Osteoblast (primary cell): ENCODE data around the gene PDLIM5. TPM values are rescaled to one million over a fixed set of nuclear protein-coding genes. Genes with fewer than 3 reads are reported as not detected.

Source experiments
- DNase-seq: peaks from one replicate; pipeline ENCODE4 v3.0.0; 2011; ENCODE audit warnings: low spot score, mixed read lengths; ENCODE audit not compliant: insufficient read length; ENCODE audit errors: missing footprints
- H2AFZ ChIP-seq: 2 replicates; pipeline ENCODE4 v1.6.0; 2011; ENCODE audit warnings: mild to moderate bottlenecking, low read length
- H3K27ac ChIP-seq: 2 replicates; pipeline ENCODE4 v1.5.1; 2011; ENCODE audit warnings: mild to moderate bottlenecking, low read depth, low read length, moderate library complexity
- H3K27me3 ChIP-seq: 2 replicates; pipeline ENCODE4 v1.6.0; 2012; ENCODE audit warnings: mild to moderate bottlenecking, control low read depth, inconsistent platforms, low read length, moderate library complexity; ENCODE audit not compliant: insufficient read depth
- H3K36me3 ChIP-seq: 2 replicates; pipeline ENCODE4 v1.5.1; 2011; ENCODE audit warnings: mild to moderate bottlenecking, low read length, control low read depth, moderate library complexity; ENCODE audit not compliant: insufficient read depth
- H3K4me1 ChIP-seq: 2 replicates; pipeline ENCODE4 v1.5.1; 2011; ENCODE audit warnings: mild to moderate bottlenecking, low read length, control low read depth, moderate library complexity; ENCODE audit not compliant: insufficient read depth
- H3K4me2 ChIP-seq: 2 replicates; pipeline ENCODE4 v1.6.0; 2011; ENCODE audit warnings: mild to moderate bottlenecking, low read length; ENCODE audit not compliant: insufficient read depth
- H3K4me3 ChIP-seq: fragments of 200-600 bp; sonication (generic); 3 replicates; pipeline ENCODE4 v1.5.1; 2012; ENCODE audit warnings: mild to moderate bottlenecking, low read length, inconsistent platforms; ENCODE audit not compliant: insufficient read depth
- H3K79me2 ChIP-seq: 2 replicates; pipeline ENCODE4 v1.6.0; 2012; ENCODE audit warnings: mild to moderate bottlenecking, low read length, control low read depth, inconsistent platforms; ENCODE audit not compliant: insufficient read depth
- H3K9me3 ChIP-seq: 2 replicates; pipeline ENCODE4 v1.5.1; 2011; ENCODE audit warnings: low read depth, low read length, control low read depth
- H4K20me1 ChIP-seq: 2 replicates; pipeline ENCODE4 v1.6.0; 2012; ENCODE audit warnings: mild to moderate bottlenecking, low read length, control low read depth; ENCODE audit not compliant: insufficient read depth
- total RNA-seq: library from RNA; depleted of rRNA; stranded (reverse); fragments of >200 nt; gene quantifications from 2 replicates; pipeline ENCODE4 v1.2.3, GENCODE V29; 2012
- TF ChIP-seq, protein P1 (sequence below): IDR thresholded peaks from 2 replicates; pipeline ENCODE4 v1.5.1; 2011; ENCODE audit warnings: mild to moderate bottlenecking, low read depth, low read length, moderate library complexity; ENCODE audit errors: extremely low read depth

Gene PDLIM5
- total RNA-seq, 1 donor: 312 TPM

DNA sequence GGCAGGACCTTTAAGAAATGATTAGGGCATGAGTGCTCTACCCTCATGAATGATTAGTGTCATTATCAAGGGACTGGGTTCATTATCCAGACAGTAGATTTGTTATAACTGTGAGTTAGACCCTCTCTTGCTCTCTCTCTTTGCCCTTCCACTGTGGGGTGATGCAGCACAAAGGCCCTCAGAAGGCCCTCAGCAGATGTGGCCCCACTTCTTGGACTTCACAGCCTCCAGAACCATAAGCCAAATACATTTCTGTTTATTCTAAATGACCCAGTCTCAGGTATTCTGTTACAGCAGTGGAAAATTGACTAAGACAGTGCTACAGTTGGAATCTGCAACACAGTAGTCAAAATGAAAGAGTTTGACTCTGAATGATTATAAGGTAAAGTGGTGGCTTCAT is 17.2 kb upstream of the PDLIM5 start:
- Histone ChIP-seq H3K36me3 (no peaks in the 10 kb centered on the region), H3K4me2 (no peak overlapping the region), H2AFZ (no peak overlapping the region), H3K27ac (no peak overlapping the region), H3K9me3 (no peaks in the 10 kb centered on the region), H3K4me3 (no peak overlapping the region), H4K20me1 (no peaks in the 10 kb centered on the region), H3K79me2 (no peaks in the 10 kb centered on the region), H3K27me3 (no peaks in the 10 kb centered on the region), H3K4me1 (no peaks in the 10 kb centered on the region)
- TF ChIP-seq, protein P1, sequence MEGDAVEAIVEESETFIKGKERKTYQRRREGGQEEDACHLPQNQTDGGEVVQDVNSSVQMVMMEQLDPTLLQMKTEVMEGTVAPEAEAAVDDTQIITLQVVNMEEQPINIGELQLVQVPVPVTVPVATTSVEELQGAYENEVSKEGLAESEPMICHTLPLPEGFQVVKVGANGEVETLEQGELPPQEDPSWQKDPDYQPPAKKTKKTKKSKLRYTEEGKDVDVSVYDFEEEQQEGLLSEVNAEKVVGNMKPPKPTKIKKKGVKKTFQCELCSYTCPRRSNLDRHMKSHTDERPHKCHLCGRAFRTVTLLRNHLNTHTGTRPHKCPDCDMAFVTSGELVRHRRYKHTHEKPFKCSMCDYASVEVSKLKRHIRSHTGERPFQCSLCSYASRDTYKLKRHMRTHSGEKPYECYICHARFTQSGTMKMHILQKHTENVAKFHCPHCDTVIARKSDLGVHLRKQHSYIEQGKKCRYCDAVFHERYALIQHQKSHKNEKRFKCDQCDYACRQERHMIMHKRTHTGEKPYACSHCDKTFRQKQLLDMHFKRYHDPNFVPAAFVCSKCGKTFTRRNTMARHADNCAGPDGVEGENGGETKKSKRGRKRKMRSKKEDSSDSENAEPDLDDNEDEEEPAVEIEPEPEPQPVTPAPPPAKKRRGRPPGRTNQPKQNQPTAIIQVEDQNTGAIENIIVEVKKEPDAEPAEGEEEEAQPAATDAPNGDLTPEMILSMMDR: no peak
- DNase-seq: no peak

- DNase-seq: no peak
- Histone ChIP-seq H3K4me2 (no peak overlapping the region), H3K27me3 (no peaks in the 10 kb centered on the region), H3K4me1 (no peaks in the 10 kb centered on the region), H3K9me3 (no peaks in the 10 kb centered on the region), H4K20me1 (no peaks in the 10 kb centered on the region), H3K4me3 (no peak overlapping the region), H3K27ac (no peak overlapping the region), H3K79me2 (no peaks in the 10 kb centered on the region), H3K36me3 (no peaks in the 10 kb centered on the region), H2AFZ (no peak overlapping the region)
- TF ChIP-seq, protein P1: no peak
Observed at GRCh38 chr4:94435874-94436273, 15.9 kb upstream of the PDLIM5 start.

- no peak for DNase-seq
- no peaks in the 10 kb centered on the region for H3K36me3 ChIP-seq
- H3K27me3 ChIP-seq: no peaks in the 10 kb centered on the region
- TF ChIP-seq, protein P1: no peak
- no peak overlapping the region for H3K27ac ChIP-seq
- no peak overlapping the region for H3K4me2 ChIP-seq
- no peak overlapping the region for H2AFZ ChIP-seq
- H3K4me3 ChIP-seq: no peak overlapping the region
- H3K79me2 ChIP-seq: no peaks in the 10 kb centered on the region
- H3K4me1 ChIP-seq: no peaks in the 10 kb centered on the region
- no peaks in the 10 kb centered on the region for H4K20me1 ChIP-seq
- no peaks in the 10 kb centered on the region for H3K9me3 ChIP-seq
Observed at GRCh38 chr4:94436512-94436911, 15.2 kb upstream of the PDLIM5 start.

- no peaks in the 10 kb centered on the region for H3K27me3 ChIP-seq
- H4K20me1 ChIP-seq: no peaks in the 10 kb centered on the region
- no peak overlapping the region for H2AFZ ChIP-seq
- H3K4me1 ChIP-seq: peaks cover 8% of the 10 kb centered on the region
- H3K4me3 ChIP-seq: no peak overlapping the region
- H3K9me3 ChIP-seq: no peaks in the 10 kb centered on the region
- H3K79me2 ChIP-seq: no peaks in the 10 kb centered on the region
- H3K27ac ChIP-seq: no peak overlapping the region
- H3K36me3 ChIP-seq: no peaks in the 10 kb centered on the region
- DNase-seq: no peak
- TF ChIP-seq, protein P1: no peak
- H3K4me2 ChIP-seq: no peak overlapping the region
Observed at GRCh38 chr4:94439606-94440005, 12.1 kb upstream of the PDLIM5 start.
